Neutrophil (primary cell): Measurements from ENCODE around the gene TNFRSF9.

ENCODE experiments used
- H3K27ac ChIP-seq: fragments of 200-600 bp; sonication (generic); 2 replicates; pipeline ENCODE4 v1.5.1; 2016; ENCODE audit warnings: mild to moderate bottlenecking, moderate library complexity
- H3K27me3 ChIP-seq: fragments of 200-600 bp; sonication (generic); 2 replicates; pipeline ENCODE4 v1.6.0; 2016; ENCODE audit warnings: mild to moderate bottlenecking
- H3K36me3 ChIP-seq: fragments of 200-600 bp; sonication (generic); 2 replicates; pipeline ENCODE4 v1.5.1; 2017
- H3K4me1 ChIP-seq, 2 experiments: fragments of 200-600 bp in 1 of 2; sonication (generic) in 1 of 2; 1 replicate in 1 of 2; 2 replicates in 1 of 2; pipeline versions ENCODE4 v1.5.1 to v1.6.1; 2013 to 2016; ENCODE audit warnings: low read depth in 1 of 2, low read length in 1 of 2, mild to moderate bottlenecking in 1 of 2, moderate library complexity in 1 of 2; ENCODE audit not compliant: control insufficient read depth in 1 of 2, insufficient read depth in 1 of 2
- H3K4me3 ChIP-seq, 2 experiments: fragments of 200-600 bp in 1 of 2; sonication (generic) in 1 of 2; 1 replicate in 1 of 2; 2 replicates in 1 of 2; pipeline ENCODE4 v1.5.1; 2013 to 2016; ENCODE audit warnings: low read depth in 1 of 2, low read length in 1 of 2, mild to moderate bottlenecking in 1 of 2, moderate library complexity in 1 of 2
- H3K9me3 ChIP-seq: fragments of 200-600 bp; sonication (generic); 2 replicates; pipeline ENCODE4 v1.5.1; 2016
- TF ChIP-seq, protein P1 (sequence below): fragments of 200-600 bp; sonication (generic); IDR thresholded peaks from 2 replicates; pipeline ENCODE4 v1.5.1; 2016; ENCODE audit warnings: antibody characterized with exemption

The TNFRSF9 gene

DNA sequence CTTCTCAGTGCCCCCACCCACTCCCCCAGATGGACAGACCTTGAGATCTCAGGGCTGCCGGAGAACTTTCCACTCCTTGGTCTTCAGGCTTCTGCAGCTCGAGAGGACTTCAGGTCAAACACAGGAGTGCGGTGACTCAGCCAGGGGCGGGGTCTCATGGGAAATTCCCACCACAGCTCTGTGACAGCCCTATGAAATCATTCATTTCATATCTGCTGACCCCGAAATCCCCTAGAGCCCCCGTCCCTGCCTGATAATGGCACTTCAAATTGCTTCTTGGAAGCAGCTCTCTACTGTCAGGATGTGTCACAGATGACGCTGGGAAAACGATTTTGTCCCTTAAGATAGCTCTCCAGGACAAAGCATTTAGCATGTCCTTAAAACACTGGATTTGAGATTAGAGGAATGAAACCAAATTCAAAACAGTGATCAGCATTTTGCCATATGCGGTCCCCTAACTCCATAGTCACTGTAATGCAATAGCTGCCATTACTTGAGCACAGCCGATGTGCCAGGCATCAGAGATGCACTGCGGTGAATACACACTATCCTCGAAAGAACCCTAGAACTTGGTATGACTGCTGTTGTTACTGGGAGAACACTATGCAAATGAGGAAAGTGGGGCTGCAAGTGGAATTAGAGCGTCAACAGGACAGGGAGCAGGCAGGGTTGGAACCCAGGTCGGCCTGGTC, at the start of gene TNFRSF9:
Gene TNFRSF9, minus strand, starts transcription at position 95 of the 692 bp plus-strand sequence. CDS start 845 bp downstream, outside the sequence.
- Histone ChIP-seq H3K4me1 (peaks cover 67% of the 10 kb centered on the region in 2 experiments), H3K36me3 (no peaks in the 10 kb centered on the region), H3K9me3 (no peaks in the 10 kb centered on the region), H3K27me3 (no peaks in the 10 kb centered on the region), H3K27ac (peak within 1 kb of the TSS; percentile 96), H3K4me3 (peak within 1 kb of the TSS; percentile 65)
- TF ChIP-seq, protein P1, sequence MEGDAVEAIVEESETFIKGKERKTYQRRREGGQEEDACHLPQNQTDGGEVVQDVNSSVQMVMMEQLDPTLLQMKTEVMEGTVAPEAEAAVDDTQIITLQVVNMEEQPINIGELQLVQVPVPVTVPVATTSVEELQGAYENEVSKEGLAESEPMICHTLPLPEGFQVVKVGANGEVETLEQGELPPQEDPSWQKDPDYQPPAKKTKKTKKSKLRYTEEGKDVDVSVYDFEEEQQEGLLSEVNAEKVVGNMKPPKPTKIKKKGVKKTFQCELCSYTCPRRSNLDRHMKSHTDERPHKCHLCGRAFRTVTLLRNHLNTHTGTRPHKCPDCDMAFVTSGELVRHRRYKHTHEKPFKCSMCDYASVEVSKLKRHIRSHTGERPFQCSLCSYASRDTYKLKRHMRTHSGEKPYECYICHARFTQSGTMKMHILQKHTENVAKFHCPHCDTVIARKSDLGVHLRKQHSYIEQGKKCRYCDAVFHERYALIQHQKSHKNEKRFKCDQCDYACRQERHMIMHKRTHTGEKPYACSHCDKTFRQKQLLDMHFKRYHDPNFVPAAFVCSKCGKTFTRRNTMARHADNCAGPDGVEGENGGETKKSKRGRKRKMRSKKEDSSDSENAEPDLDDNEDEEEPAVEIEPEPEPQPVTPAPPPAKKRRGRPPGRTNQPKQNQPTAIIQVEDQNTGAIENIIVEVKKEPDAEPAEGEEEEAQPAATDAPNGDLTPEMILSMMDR = no peak

DNA sequence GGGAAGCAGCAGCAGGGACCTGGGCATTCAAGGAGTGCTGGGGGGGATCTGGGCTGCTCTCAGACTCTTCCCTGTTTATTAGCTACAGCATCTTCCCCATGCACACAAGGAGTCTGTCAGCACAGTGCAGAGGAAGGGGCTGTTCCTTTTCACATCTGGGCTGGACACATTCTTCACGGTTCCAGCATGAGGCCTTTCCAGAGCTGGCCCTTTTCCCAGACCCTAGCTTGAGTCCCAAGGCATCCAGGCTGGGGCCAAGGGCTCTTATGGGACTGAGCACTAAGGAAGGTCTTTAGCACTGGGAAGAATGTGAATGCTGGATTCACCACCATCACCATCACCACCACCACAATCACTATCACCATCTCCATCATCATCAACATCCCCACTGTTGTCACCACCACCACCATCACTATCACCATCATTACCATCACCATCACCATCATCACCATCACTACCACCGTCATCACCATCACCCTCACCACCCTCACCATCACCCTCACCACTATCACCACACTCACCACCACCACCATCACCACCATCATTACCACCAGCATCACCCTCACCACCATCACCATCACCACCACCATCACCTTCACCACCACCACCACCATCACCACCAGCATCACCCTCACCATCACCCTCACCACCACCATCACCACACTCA, 49.3 kb upstream of the TNFRSF9 start:
- Histone ChIP-seq H3K4me3 (no peak overlapping the region), H3K27ac (no peak overlapping the region), H3K27me3 (no peaks in the 10 kb centered on the region), H3K36me3 (peaks cover 31% of the 10 kb centered on the region), H3K4me1 (no peaks in the 10 kb centered on the region), H3K9me3 (no peaks in the 10 kb centered on the region)
- TF ChIP-seq, protein P1 = no peak

DNA sequence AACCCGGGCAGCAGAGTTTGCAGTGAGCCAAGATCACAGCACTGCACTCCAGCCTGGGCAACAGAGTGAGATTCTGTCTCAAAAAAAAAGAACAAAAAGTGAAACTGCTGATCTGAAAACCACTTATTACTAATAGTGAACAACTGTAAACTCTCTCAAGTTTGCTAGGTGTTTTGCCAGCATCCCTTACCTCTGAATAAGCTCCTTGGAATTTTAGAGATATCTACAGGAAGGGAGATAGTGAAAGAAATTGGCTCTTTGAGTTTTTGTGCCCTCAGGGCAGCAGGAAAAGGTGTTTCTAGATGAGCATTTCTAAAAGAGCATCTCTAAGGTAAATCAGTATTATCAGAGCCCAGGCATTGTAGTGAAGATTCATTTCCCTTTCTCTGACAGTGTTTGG, 47.9 kb upstream of the TNFRSF9 start:
- TF ChIP-seq, protein P1 = no peak
- Histone ChIP-seq H3K4me1 (no peaks in the 10 kb centered on the region), H3K9me3 (no peaks in the 10 kb centered on the region), H3K27ac (no peak overlapping the region), H3K36me3 (peaks cover 44% of the 10 kb centered on the region), H3K4me3 (no peak overlapping the region), H3K27me3 (no peaks in the 10 kb centered on the region)

DNA sequence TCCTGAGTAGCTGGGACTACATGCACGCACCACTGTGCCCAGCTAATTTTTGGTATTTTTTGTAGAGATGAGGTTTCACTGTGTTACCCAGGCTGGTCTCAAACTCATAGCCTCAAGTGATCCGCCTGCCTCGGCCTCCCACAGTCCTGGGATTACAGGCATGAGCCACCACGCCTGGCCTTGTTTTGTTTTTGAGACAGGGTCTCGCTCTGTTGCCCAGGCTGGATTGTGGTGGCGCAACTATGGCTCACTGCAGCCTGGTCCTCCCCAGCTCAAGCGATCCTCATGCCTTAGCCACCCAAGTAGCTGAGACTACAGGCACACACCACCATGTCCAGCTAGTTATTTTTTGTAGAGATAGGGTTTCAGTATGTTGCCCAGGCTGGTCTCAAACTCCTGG, 46.9 kb upstream of the TNFRSF9 start:
- peaks cover 0 to under 1% of the 10 kb centered on the region in 2 experiments for H3K4me1 ChIP-seq
- H3K36me3 ChIP-seq = peaks cover 53% of the 10 kb centered on the region
- TF ChIP-seq, protein P1 = no peak
- H3K4me3 ChIP-seq = no peak overlapping the region
- H3K9me3 ChIP-seq = no peaks in the 10 kb centered on the region
- no peaks in the 10 kb centered on the region for H3K27me3 ChIP-seq
- no peak overlapping the region for H3K27ac ChIP-seq

DNA sequence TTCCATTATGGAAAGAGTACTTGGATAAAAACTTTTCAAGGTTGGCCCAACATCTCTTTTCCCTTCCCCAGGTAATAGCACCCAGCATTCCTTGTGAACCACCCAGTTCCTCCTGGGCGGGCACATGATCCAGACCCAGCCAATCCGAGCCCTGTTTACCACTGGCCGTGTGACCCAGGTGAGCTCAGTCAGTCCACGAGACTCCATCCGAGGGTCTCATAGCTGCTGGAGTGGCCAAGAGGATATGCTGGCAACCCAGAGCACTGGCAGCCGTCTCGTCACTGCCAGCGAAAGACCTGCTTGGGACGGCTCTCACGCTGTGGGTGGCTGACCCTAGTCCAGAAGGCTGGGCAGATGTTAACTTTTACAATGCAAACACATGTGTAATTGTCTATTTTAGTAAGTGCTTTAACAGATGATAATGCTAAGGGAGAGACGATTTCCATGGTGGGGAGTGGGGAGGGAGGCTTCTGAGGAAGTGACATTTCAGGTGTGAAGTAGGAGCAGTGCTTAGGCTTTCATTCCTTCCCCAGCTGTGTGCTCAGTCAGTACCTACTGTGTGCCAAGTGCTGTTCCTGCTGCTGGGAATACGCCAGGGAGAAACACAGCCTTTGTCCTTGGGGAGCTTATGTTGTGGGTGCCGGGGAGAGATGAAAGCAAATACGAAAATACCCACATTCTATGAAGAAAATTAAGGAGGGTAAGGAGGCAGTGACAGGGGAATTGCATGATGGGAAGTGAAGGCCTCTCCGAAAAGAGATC, 45.4 kb upstream of the TNFRSF9 start:
- no peak overlapping the region for H3K4me3 ChIP-seq
- TF ChIP-seq, protein P1 = no peak
- no peak overlapping the region for H3K27ac ChIP-seq
- H3K9me3 ChIP-seq = no peaks in the 10 kb centered on the region
- H3K4me1 ChIP-seq = peaks cover 0 to 5% of the 10 kb centered on the region in 2 experiments
- peaks cover 57% of the 10 kb centered on the region for H3K36me3 ChIP-seq
- H3K27me3 ChIP-seq = no peaks in the 10 kb centered on the region
